BLaER1 (cell line): Measurements from ENCODE around the gene ANK3.

ENCODE experiments used
- H3K27ac ChIP-seq: shearing (Covaris generic); formaldehyde crosslinking; 2 replicates; pipeline ENCODE4 v1.8.1; 2022
- H3K27me3 ChIP-seq: shearing (Covaris generic); formaldehyde crosslinking; 2 replicates; pipeline ENCODE4 v1.8.1; 2022
- H3K36me3 ChIP-seq: shearing (Covaris generic); formaldehyde crosslinking; 2 replicates; pipeline ENCODE4 v1.8.1; 2022
- H3K4me1 ChIP-seq: shearing (Covaris generic); formaldehyde crosslinking; 2 replicates; pipeline ENCODE4 v1.8.1; 2022
- H3K4me2 ChIP-seq: shearing (Covaris generic); formaldehyde crosslinking; 2 replicates; pipeline ENCODE4 v1.8.1; 2022
- H3K4me3 ChIP-seq: shearing (Covaris generic); formaldehyde crosslinking; 2 replicates; pipeline ENCODE4 v1.8.1; 2022
- H3K9ac ChIP-seq: shearing (Covaris generic); formaldehyde crosslinking; 2 replicates; pipeline ENCODE4 v1.8.1; 2022
- H3K9me3 ChIP-seq: shearing (Covaris generic); formaldehyde crosslinking; 2 replicates; pipeline ENCODE4 v1.8.1; 2022
- H4K20me1 ChIP-seq: shearing (Covaris generic); formaldehyde crosslinking; 2 replicates; pipeline ENCODE4 v1.8.1; 2022
- Cebpa-rat ChIP-seq: shearing (Covaris generic); IDR thresholded peaks from 2 replicates; pipeline ENCODE4 v1.8.1; 2022

Gene ANK3

GRCh38 chr10:60338002-60338564 lies 51.6 kb downstream of the ANK3 start:
- H3K9ac ChIP-seq: no peak overlapping the region
- H4K20me1 ChIP-seq: no peaks in the 10 kb centered on the region
- no peaks in the 10 kb centered on the region for H3K9me3 ChIP-seq
- H3K27me3 ChIP-seq: no peaks in the 10 kb centered on the region
- no peak overlapping the region for H3K4me3 ChIP-seq
- H3K4me1 ChIP-seq: no peaks in the 10 kb centered on the region
- H3K27ac ChIP-seq: no peak overlapping the region
- H3K36me3 ChIP-seq: no peaks in the 10 kb centered on the region
- no peak for TF ChIP-seq Cebpa-rat
- H3K4me2 ChIP-seq: no peak overlapping the region

- H3K4me1 ChIP-seq: no peaks in the 10 kb centered on the region
- H3K27ac ChIP-seq: no peak overlapping the region
- no peak for TF ChIP-seq Cebpa-rat
- H3K4me2 ChIP-seq: no peak overlapping the region
- no peaks in the 10 kb centered on the region for H3K36me3 ChIP-seq
- no peaks in the 10 kb centered on the region for H3K27me3 ChIP-seq
- H3K9ac ChIP-seq: no peak overlapping the region
- H3K9me3 ChIP-seq: no peaks in the 10 kb centered on the region
- H3K4me3 ChIP-seq: no peak overlapping the region
- H4K20me1 ChIP-seq: no peaks in the 10 kb centered on the region
Observed at GRCh38 chr10:60336901-60337630, 52.6 kb downstream of the ANK3 start.

- Histone ChIP-seq H3K4me1 (no peaks in the 10 kb centered on the region), H4K20me1 (no peaks in the 10 kb centered on the region), H3K4me2 (no peak overlapping the region), H3K9me3 (no peaks in the 10 kb centered on the region), H3K9ac (no peak overlapping the region), H3K27me3 (no peaks in the 10 kb centered on the region), H3K4me3 (no peak overlapping the region), H3K27ac (no peak overlapping the region), H3K36me3 (no peaks in the 10 kb centered on the region)
- TF ChIP-seq Cebpa-rat: no peak
Observed at GRCh38 chr10:60335708-60336107, 54.0 kb downstream of the ANK3 start.

- Histone ChIP-seq H3K4me1 (no peaks in the 10 kb centered on the region), H4K20me1 (no peaks in the 10 kb centered on the region), H3K4me3 (no peak overlapping the region), H3K4me2 (no peak overlapping the region), H3K27me3 (no peaks in the 10 kb centered on the region), H3K36me3 (no peaks in the 10 kb centered on the region), H3K9ac (no peak overlapping the region), H3K27ac (no peak overlapping the region), H3K9me3 (peaks cover 6% of the 10 kb centered on the region; the same call in 1 of the 2 replicates)
- TF ChIP-seq Cebpa-rat: no peak
Observed at GRCh38 chr10:60334991-60335390, 54.7 kb downstream of the ANK3 start.

- H3K4me3 ChIP-seq: no peak overlapping the region
- H3K27ac ChIP-seq: no peak overlapping the region
- H3K27me3 ChIP-seq: no peaks in the 10 kb centered on the region
- peaks cover 9% of the 10 kb centered on the region; the same call in 1 of the 2 replicates for H3K9me3 ChIP-seq
- H3K36me3 ChIP-seq: no peaks in the 10 kb centered on the region
- H3K9ac ChIP-seq: no peak overlapping the region
- H4K20me1 ChIP-seq: no peaks in the 10 kb centered on the region
- no peak overlapping the region for H3K4me2 ChIP-seq
- no peak for TF ChIP-seq Cebpa-rat
- H3K4me1 ChIP-seq: no peaks in the 10 kb centered on the region
Observed at GRCh38 chr10:60332371-60332770, 57.3 kb downstream of the ANK3 start.

- H3K4me1 ChIP-seq: no peaks in the 10 kb centered on the region
- no peak overlapping the region for H3K4me2 ChIP-seq
- peaks cover 9% of the 10 kb centered on the region; the same call in 1 of the 2 replicates for H3K9me3 ChIP-seq
- no peak overlapping the region for H3K4me3 ChIP-seq
- H3K9ac ChIP-seq: no peak overlapping the region
- H3K36me3 ChIP-seq: no peaks in the 10 kb centered on the region
- no peak overlapping the region for H3K27ac ChIP-seq
- no peaks in the 10 kb centered on the region for H3K27me3 ChIP-seq
- no peak for TF ChIP-seq Cebpa-rat
- no peaks in the 10 kb centered on the region for H4K20me1 ChIP-seq
Observed at GRCh38 chr10:60331886-60332285, 57.8 kb downstream of the ANK3 start.

GRCh38 chr10:60323162-60323561 lies 66.5 kb downstream of the ANK3 start:
- Histone ChIP-seq H3K9ac (no peak overlapping the region), H3K4me2 (no peak overlapping the region)

GRCh38 chr10:60320666-60321065 lies 69.0 kb downstream of the ANK3 start:
- Histone ChIP-seq H3K4me1 (no peaks in the 10 kb centered on the region), H3K27ac (no peak overlapping the region), H4K20me1 (no peaks in the 10 kb centered on the region), H3K4me2 (no peak overlapping the region), H3K4me3 (no peak overlapping the region), H3K9ac (no peak overlapping the region), H3K27me3 (no peaks in the 10 kb centered on the region), H3K9me3 (no peaks in the 10 kb centered on the region), H3K36me3 (no peaks in the 10 kb centered on the region)
- TF ChIP-seq Cebpa-rat: no peak

More at GRCh38 chr10:60323162-60323561, 66.5 kb downstream of the ANK3 start:
- no peaks in the 10 kb centered on the region for H4K20me1 ChIP-seq
- no peaks in the 10 kb centered on the region for H3K4me1 ChIP-seq
- TF ChIP-seq Cebpa-rat: no peak
- H3K27ac ChIP-seq: no peak overlapping the region
- no peaks in the 10 kb centered on the region for H3K9me3 ChIP-seq
- H3K36me3 ChIP-seq: no peaks in the 10 kb centered on the region
- no peaks in the 10 kb centered on the region for H3K27me3 ChIP-seq
- no peak overlapping the region for H3K4me3 ChIP-seq

GRCh38 chr10:60316029-60316428 lies 73.6 kb downstream of the ANK3 start:
- no peaks in the 10 kb centered on the region for H4K20me1 ChIP-seq
- H3K9ac ChIP-seq: no peak overlapping the region
- no peak overlapping the region for H3K4me2 ChIP-seq
- no peak overlapping the region for H3K27ac ChIP-seq
- H3K36me3 ChIP-seq: no peaks in the 10 kb centered on the region
- no peak for TF ChIP-seq Cebpa-rat
- no peaks in the 10 kb centered on the region for H3K4me1 ChIP-seq
- no peaks in the 10 kb centered on the region for H3K27me3 ChIP-seq
- no peaks in the 10 kb centered on the region for H3K9me3 ChIP-seq
- no peak overlapping the region for H3K4me3 ChIP-seq

GRCh38 chr10:60315311-60315710 lies 74.4 kb downstream of the ANK3 start:
- Histone ChIP-seq H3K36me3 (no peaks in the 10 kb centered on the region), H3K4me1 (no peaks in the 10 kb centered on the region), H3K9ac (no peak overlapping the region), H3K9me3 (no peaks in the 10 kb centered on the region), H3K27me3 (no peaks in the 10 kb centered on the region), H3K4me3 (no peak overlapping the region), H3K27ac (no peak overlapping the region), H3K4me2 (no peak overlapping the region), H4K20me1 (no peaks in the 10 kb centered on the region)
- no peak for TF ChIP-seq Cebpa-rat
